Muscle layer of duodenum (tissue), 2 donors: ENCODE data around the gene ADI1.

ENCODE experiments used
- H3K27ac ChIP-seq: one replicate; pipeline ENCODE4 v1.7.0; 2013; ENCODE audit warnings: mild to moderate bottlenecking, low read length
- H3K27me3 ChIP-seq: one replicate; pipeline ENCODE4 v1.7.0; 2013; ENCODE audit warnings: low read depth, mild to moderate bottlenecking, control low read depth, low read length
- H3K36me3 ChIP-seq, 2 donors: one replicate each; pipeline ENCODE4 v1.7.0; 2013; ENCODE audit warnings: low read length in 2 of 2, control low read depth in 1 of 2, mild to moderate bottlenecking in 1 of 2; ENCODE audit not compliant: insufficient read depth in 2 of 2, control insufficient read depth in 1 of 2
- H3K4me1 ChIP-seq, 2 donors: one replicate each; pipeline ENCODE4 v1.7.0; 2013; ENCODE audit warnings: low read length in 2 of 2, mild to moderate bottlenecking in 2 of 2, control low read depth in 1 of 2, moderate library complexity in 1 of 2; ENCODE audit not compliant: insufficient read depth in 2 of 2, control insufficient read depth in 1 of 2
- H3K4me3 ChIP-seq, 2 donors: one replicate each; pipeline ENCODE4 v1.7.0; 2013; ENCODE audit warnings: low read length in 2 of 2, low read depth in 1 of 2, mild to moderate bottlenecking in 1 of 2
- H3K9me3 ChIP-seq, 2 donors: one replicate each; pipeline ENCODE4 v1.7.0; 2013; ENCODE audit warnings: low read length in 2 of 2, control low read depth in 1 of 2, mild to moderate bottlenecking in 1 of 2; ENCODE audit not compliant: control insufficient read depth in 1 of 2
- donor health status: healthy.

Gene ADI1

DNA sequence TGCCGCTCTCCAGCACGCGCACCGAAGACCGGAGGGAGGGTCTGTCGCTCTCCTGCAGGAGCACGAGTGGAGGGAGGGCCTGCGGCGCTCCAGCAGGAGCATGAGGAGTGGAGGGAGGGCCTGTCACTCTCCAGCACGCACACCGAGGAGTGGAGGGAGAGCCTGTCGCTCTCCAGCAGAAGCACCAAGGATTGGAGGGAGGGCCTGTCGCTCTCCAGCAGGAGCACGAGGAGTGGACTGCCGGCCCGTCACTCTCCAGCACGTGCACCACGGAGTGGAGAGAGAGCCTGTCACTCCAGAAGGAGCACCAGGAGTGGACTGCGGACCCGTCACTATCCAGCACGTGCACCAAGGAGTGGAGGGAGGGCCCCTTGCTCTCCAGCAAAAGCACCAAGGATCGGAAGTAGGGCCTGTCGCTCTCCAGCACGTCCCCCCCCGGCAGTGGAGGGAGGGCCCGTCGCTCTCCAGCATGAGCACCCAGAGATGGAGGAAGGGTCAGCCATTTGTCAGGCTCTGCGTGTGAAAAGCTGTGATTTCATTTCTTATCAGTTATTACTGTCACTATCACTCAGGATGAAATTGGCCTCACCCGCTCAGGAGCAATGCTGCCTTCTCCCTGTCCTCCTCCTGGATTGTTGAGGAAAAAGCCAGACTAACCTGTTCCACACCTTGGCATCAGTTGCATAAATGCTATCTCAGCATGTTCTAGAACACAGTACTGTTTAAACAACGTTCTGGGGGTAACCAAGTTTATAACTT lies 35.9 kb downstream of the ADI1 start:
- Histone ChIP-seq H3K4me1 (no peaks in the 10 kb centered on the region), H3K36me3 (peaks cover 4 to 46% of the 10 kb centered on the region in 2 donors), H3K4me3 (no peak overlapping the region), H3K9me3 (no peaks in the 10 kb centered on the region), H3K27ac (no peak overlapping the region), H3K27me3 (no peaks in the 10 kb centered on the region)

DNA sequence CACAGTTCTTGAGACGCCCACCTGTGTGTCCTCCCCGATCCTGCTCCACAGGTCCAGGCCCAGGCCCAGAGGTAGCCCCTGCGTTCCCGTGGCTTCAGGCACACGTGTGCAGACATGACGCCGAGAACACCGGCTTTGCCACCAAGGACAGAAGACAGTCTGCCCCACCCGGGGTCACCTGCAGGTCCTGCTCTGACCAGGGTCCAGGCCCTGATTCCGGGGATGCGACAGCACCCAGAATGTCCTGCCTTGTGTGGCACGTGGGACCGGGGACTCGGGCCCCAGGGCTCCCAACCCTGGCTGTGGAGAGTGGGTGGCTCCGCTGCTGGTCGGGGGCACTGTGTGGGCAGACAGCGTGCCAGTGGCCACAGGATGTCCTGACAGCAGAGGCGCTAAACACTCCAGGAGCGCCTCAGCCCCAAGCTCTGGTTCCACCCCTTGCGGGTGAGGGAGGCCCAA lies 36.9 kb downstream of the ADI1 start:
- Histone ChIP-seq H3K4me3 (no peak overlapping the region), H3K4me1 (no peaks in the 10 kb centered on the region), H3K27me3 (no peaks in the 10 kb centered on the region), H3K36me3 (peaks cover 4 to 52% of the 10 kb centered on the region in 2 donors), H3K9me3 (no peaks in the 10 kb centered on the region), H3K27ac (no peak overlapping the region)

DNA sequence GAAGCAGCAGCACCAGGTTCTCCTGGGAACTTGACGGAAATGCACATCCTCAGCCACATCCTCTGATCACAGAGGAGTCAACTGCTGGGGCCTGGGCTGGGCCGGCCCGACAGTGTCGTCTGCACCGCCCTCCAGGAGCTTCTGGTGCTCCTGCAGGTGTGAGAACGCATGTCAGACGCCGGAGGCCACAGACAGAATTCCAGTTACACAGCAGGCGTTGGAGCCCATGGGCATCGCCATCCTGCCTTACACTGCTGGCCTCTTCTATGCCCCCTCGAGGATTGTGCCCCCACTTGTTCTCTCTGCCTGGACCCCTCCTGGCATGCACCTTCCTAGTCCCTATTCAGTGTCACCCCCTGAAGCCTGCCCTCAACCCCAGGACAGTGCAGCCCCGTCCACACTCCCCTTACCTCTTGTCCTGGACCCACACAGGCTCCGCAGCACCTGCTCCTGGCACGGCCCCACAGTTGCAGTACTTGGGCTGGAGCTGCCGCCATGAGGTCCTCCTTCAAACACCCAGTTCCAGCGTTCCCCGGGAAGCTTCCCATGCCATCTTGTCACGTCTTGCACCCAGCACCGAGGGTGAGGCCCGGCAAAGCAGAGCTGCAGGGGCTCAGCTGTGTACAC lies 37.5 kb downstream of the ADI1 start:
- H3K27ac ChIP-seq, result no peak overlapping the region
- H3K4me3 ChIP-seq, result no peak overlapping the region
- no peaks in the 10 kb centered on the region for H3K27me3 ChIP-seq
- peaks cover 4 to 53% of the 10 kb centered on the region in 2 donors for H3K36me3 ChIP-seq
- H3K9me3 ChIP-seq, result no peaks in the 10 kb centered on the region
- H3K4me1 ChIP-seq, result no peaks in the 10 kb centered on the region

DNA sequence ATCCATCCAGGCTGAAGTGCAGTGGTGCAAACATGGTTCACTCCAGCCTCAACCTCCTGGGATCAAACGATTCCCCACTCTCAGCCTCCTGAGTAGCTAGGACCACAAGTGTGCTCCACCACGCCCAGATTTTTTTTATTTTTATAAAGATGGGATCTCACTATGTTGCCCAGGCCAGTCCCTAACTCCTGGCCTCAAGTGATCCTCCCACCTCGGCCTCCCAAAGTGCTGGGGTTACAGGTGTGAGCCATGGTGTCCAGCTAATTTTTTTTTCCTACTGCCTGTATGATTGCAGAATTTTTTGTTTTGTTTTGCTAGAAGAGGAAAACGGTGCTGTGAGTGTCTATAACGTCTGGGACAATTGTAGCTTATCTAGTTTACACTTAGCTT lies 38.3 kb downstream of the ADI1 start:
- no peak overlapping the region for H3K27ac ChIP-seq
- no peaks in the 10 kb centered on the region for H3K4me1 ChIP-seq
- H3K9me3 ChIP-seq, result no peaks in the 10 kb centered on the region
- H3K36me3 ChIP-seq, result peaks cover 12 to 56% of the 10 kb centered on the region in 2 donors
- no peak overlapping the region for H3K4me3 ChIP-seq
- no peaks in the 10 kb centered on the region for H3K27me3 ChIP-seq

DNA sequence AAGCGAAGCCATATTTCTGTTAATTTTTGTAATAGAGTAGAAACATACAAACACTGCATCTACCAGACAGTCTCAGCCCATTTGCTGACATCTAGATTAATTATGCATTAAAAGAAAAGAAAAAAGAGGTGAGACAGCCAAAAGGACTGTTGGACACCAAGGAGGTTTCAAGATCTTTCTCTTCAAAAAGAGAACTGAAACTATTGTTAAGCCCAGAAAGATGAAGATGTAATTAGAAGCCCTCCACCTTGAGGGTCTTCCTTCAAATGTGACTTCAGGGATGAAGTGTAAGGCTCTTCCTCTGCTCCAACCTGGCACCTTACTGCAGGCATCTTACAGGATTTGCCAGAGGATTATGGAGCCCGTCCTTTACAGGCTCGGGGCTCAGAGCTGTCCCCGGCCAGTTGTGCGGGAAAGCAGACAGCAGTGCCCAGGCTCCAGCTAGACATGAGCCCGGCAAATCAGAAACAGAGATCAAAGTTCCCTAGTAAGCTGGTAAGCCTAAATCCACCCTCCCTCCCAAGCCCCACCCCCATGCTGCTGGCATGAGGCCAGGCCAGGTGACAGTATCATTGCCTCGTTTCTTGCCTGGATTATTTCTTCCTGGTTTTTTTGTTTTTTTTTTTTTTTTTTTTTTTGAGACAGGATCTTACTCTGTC lies 38.9 kb downstream of the ADI1 start:
- H3K27me3 ChIP-seq, result no peaks in the 10 kb centered on the region
- H3K9me3 ChIP-seq, result no peaks in the 10 kb centered on the region
- no peaks in the 10 kb centered on the region for H3K4me1 ChIP-seq
- no peak overlapping the region for H3K4me3 ChIP-seq
- H3K27ac ChIP-seq, result no peak overlapping the region
- H3K36me3 ChIP-seq, result peaks cover 14 to 56% of the 10 kb centered on the region in 2 donors

DNA sequence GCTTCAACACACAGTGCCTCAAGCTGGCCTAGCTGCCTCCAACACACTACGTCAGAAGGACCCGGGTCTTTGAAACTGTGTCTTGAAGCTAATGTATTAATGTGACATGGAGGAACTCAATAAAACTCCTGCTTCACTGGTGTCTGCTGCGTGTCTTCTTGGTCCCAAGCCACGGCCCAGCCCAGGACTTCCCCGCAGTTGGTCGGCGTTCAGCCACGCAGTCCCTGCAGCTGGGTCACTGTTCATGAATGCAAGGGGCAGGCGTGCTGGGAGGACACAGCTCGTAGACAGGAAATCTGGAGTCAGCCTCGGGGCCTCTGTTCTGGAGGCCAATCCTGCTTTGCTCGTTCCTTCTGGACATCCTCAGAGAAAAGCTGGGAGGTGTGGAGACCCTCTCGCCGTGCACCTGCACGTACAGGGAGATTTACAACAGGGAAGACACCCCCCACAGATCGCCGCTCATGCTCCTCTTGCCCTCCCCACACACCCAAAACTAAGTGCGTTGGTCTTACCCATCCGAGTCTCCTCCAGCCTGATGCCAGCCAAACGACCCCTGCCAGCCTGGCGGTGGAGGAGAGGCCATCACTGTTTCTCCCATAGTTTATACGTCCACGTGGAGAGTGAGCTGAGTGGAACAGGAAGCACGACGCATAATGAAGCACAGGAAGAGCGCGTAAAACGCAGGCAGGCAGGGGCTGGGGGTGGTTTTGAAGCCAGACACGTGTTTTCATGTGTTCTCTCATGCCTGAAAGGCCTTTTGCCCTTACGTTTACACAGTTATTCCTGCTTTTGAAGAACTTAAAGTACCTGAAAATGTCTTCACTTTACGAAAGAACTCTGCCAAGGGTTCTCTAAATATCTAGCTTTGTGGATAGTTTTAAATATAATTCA lies 39.7 kb downstream of the ADI1 start:
- H3K4me1 ChIP-seq, result no peaks in the 10 kb centered on the region
- no peaks in the 10 kb centered on the region for H3K27me3 ChIP-seq
- peaks cover 14 to 56% of the 10 kb centered on the region in 2 donors for H3K36me3 ChIP-seq
- no peak overlapping the region for H3K4me3 ChIP-seq
- H3K27ac ChIP-seq, result no peak overlapping the region
- no peaks in the 10 kb centered on the region for H3K9me3 ChIP-seq

DNA sequence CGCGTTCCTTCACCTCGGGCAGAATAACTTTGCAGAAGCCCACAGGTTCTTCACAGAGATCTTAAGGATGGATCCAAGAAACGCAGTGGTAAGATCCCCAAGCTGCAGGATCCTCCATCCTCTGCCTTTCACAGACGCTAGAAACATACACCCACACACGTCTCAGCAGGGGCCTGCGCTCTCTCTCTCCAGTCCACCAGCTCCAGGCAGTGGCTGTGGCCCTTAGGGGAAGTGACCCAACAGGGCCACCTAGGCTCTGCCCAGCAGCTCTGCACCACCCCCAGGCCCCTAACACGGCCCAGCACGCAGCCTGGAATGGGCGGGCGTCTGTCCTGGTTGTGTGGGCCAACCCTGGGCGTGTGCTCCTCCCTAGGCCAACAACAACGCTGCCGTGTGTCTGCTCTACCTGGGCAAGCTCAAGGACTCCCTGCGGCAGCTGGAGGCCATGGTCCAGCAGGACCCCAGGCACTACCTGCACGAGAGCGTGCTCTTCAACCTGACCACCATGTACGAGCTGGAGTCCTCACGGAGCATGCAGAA lies 40.4 kb downstream of the ADI1 start:
- H3K36me3 ChIP-seq, result peaks cover 14 to 61% of the 10 kb centered on the region in 2 donors
- H3K9me3 ChIP-seq, result no peaks in the 10 kb centered on the region
- H3K27me3 ChIP-seq, result no peaks in the 10 kb centered on the region
- H3K4me3 ChIP-seq, result no peak overlapping the region
- no peak overlapping the region for H3K27ac ChIP-seq
- H3K4me1 ChIP-seq, result no peaks in the 10 kb centered on the region

DNA sequence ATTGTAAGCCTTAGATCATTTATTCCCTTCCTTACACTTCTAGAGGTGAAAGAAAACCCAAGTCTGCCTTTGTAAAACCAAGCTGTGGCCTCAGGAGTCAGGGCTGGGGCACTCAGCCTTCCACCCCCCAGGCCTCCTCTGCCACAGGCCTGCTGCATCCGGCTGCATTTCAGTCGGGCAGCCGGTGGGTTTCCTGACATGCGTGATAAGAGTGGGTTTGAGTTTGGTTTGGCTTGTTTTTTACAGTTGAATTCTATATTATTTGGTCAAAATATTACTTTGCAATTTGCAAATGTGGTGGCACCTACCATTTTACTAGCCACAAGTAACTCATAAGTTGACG lies 42.4 kb downstream of the ADI1 start:
- no peak overlapping the region for H3K27ac ChIP-seq

DNA sequence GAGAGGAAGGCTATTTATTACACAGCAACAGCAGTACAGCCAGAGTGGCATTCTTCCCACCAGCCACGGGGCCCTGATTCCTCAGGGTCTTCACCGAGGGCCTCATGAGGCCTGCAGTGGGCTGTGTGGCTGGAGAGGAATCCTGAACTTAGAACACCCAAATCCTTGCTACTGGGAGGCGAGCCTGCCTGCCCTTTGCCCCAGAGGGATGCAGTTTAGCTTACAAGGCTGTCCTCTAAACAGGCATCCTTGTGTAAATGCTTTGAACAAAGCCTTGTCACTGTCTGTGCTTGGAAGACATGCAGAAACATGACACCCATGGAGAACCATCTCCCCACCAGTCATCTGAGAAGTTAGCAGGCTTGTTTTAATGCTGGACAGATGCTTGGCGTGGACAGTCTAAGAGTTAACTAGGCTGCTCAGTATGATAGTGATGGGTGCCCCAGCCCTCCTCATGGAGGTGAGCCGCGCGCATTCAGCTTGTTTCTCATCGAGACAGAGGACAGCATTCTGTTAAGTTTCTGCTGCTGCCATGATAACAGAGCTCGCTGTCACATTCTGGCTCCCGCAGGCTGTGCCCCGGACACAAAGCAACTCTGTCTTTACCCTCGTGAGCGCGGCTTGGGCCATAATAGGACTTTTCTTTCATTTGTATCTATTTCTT lies 42.9 kb downstream of the ADI1 start:
- H3K27me3 ChIP-seq, result no peaks in the 10 kb centered on the region
- H3K36me3 ChIP-seq, result peaks cover 26 to 59% of the 10 kb centered on the region in 2 donors
- no peak overlapping the region for H3K27ac ChIP-seq
- no peaks in the 10 kb centered on the region for H3K9me3 ChIP-seq
- H3K4me3 ChIP-seq, result no peak overlapping the region
- peaks cover 0 to 4% of the 10 kb centered on the region in 2 donors for H3K4me1 ChIP-seq

More for the DNA sequence above, 42.4 kb downstream of the ADI1 start:
- Histone ChIP-seq H3K27me3 (no peaks in the 10 kb centered on the region), H3K4me1 (no peaks in the 10 kb centered on the region), H3K36me3 (peaks cover 21 to 63% of the 10 kb centered on the region in 2 donors), H3K9me3 (no peaks in the 10 kb centered on the region), H3K4me3 (no peak overlapping the region)

DNA sequence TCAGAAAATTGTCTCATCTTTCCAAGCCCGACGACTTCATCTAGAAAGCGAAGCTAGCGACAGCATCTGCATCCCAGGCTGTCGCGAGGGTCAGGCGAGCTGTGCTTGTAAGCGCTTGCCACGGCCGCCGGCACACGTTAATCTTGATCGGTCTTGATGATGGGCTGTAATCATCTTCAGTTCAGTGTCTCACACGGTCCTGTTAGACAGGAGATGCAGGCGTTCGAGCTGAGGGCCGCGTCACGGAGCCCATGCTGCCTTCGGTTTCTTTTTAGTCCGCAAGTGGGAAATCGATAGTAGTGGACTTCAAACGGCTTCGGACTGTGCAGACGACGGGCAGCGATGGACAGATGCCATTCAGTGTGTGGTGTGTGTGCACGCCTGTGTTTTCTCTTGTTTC lies 43.6 kb downstream of the ADI1 start:
- Histone ChIP-seq H3K36me3 (peaks cover 26 to 59% of the 10 kb centered on the region in 2 donors), H3K4me1 (peaks cover 0 to 9% of the 10 kb centered on the region in 2 donors), H3K9me3 (no peaks in the 10 kb centered on the region), H3K27ac (no peak overlapping the region), H3K4me3 (no peak overlapping the region), H3K27me3 (no peaks in the 10 kb centered on the region)
